SHP77 treated with DMSO at 0.1 percent for 48 hours (cell line): Measurements from ENCODE around the gene OCIAD2.
"Not testable (repeated sequence)": the region's sequence is repeated elsewhere in the genome, so short reads cannot be mapped to it uniquely, and the experiment has no call there.

Experiments
- DNase-seq: peaks from one replicate; lab custom pipeline; 2025; lab: John Stamatoyannopoulos, UW

Gene OCIAD2

DNA sequence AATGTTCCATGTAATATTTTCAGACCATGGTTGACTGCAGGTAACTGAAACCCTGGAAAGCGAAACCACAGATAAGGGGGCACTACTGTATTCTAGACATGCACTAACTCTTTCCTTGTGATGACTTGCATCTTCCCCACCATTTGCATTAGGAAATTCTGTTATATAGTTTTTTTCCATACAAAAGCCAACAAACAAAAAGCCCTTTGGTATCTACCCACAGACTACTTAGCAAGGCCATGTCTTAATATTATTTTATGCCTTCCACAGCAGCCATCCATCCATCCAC, 52.2 kb downstream of the OCIAD2 start:
- DNase-seq = no peak

DNA sequence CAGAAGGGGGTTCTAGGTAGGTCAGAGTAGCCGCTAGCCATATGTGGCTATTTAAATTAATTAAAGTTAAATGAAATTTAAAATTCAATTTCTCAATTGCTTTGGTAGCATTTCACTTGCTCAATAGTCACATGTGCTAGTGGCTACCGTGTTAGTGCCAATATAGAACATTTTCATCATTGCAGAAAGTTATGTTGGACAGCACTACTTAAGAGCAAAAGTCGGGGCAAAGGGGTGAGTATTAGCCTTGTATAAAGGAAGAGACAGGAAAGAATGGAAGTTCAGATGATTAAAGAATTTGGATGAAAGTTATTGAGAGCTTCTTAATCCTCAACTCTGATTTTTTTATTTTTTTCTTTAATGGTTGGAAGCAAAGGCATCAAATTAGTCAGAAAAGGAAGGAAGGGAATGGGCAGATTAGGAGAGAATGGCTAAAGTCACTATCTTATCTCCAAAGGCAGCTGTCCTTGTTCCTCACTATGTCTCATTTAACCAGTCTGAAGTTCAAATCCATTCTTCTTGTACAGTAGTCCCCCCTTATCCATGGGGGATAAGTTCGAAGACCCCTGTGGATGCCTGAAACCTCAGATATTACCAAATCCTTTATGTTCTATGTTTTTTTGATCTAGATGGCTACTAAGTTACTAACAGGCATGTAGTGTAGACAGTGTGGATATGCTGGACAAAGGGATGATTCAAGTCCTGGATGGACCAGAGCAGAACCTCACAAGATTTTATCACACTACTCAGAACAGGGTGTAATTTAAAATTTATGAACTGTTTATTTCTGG, 52.8 kb downstream of the OCIAD2 start:
- DNase-seq = no peak

DNA sequence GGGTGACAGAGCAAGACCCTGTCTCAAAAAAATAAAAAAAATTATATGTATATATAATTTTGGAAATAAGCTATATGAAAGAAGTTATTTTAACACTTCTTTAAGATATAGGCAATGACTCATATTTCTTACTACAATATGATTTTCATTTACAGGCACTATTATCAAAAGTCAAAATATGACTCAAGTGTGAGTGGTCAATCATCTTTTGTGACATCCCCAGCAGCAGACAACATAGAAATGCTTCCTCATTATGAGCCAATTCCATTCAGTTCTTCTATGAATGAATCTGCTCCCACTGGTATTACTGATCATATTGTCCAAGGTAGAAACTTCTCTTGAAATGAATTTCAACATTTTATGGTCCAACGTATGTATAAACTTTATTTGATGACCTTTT, 54.9 kb downstream of the OCIAD2 start:
- no peak for DNase-seq

- DNase-seq = not testable (repeated sequence)
Measured at GRCh38 chr4:48848799-48849198, 57.8 kb downstream of the OCIAD2 start.

GRCh38 chr4:48844843-48845242, 61.7 kb downstream of the OCIAD2 start:
- DNase-seq = no peak

DNA sequence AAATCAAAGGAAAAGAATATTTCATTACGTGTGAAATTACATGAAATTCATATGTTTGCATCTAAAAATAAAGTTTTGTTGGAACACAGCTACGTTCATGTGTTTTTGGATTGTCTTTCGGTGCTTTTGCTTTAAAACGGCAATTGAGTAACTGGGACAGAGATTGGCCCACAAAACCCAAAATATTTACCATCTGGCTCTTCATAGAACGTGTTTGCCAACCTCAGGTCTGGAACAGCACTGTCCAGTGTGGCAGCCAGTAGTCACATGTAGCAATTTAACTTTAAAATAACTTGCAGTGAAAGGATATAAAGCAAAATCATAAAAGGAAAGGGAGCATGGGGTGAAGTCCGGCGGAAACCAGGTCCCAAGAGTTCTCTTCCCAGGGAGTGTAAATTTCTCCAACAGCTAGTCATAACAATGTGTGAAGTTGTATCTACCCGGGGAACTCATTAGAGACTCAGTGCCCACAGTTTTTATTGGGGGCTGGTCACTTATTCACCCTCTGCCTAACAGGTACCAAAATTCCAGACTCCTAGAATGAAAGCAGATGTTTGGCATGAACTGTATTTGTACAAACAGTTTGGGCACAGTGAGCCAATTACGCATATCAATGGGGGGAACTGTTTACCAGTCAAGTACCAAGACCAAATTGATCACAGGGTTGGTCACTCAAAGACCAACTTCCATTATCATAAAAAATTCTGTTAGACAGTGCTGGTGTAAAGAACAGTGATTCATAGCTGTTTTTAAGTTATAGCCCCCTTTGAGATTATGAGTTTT, 65.3 kb downstream of the OCIAD2 start:
- DNase-seq = no peak

DNA sequence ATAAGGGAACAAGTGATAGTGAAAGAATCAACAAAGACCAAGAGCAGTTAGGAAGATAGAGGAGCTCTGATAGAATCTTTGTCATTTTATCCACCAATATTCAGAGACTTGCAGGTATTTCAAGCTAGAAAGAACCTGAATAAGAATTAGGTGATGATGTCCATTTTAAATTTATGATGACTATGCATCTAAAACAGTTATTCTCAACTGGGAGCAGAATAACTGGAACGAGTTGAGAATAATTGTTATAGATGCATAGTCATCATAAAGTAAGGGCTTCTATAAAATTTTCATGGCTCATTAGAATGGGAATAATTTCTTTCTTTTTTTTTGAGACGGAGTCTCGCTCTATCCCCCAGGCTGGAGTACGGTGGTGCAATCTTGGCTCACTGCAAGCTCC, 69.9 kb downstream of the OCIAD2 start:
- DNase-seq = no peak
